Keratinocyte (primary cell): Measurements from ENCODE around the gene CHMP6. TPM values are rescaled to one million over a fixed set of nuclear protein-coding genes. Genes with fewer than 3 reads are reported as not detected.

Source experiments
- DNase-seq: peaks from one replicate; pipeline ENCODE4 v3.0.0-alpha.2; 2011; ENCODE audit warnings: low read depth, missing footprints, low spot score
- FAIRE-seq: peaks from 2 replicates; lab custom pipeline; 2011; peaks lifted over from hg19 to GRCh38; lab: Jason Lieb, UNC
- H2AFZ ChIP-seq: 2 replicates; pipeline ENCODE4 v1.6.0; 2012; ENCODE audit warnings: low read length, control low read depth, inconsistent platforms; ENCODE audit not compliant: control insufficient read depth
- H3K27ac ChIP-seq: 2 replicates; pipeline ENCODE4 v1.5.1; 2011; ENCODE audit warnings: low read length; ENCODE audit not compliant: control insufficient read depth, insufficient read depth
- H3K27me3 ChIP-seq: 3 replicates; pipeline ENCODE4 v1.6.0; 2011; ENCODE audit warnings: low read length; ENCODE audit not compliant: control insufficient read depth, insufficient read depth; ENCODE audit errors: extremely low read depth
- H3K36me3 ChIP-seq, 2 experiments: 2 replicates in 1 of 2; 3 replicates in 1 of 2; pipeline ENCODE4 v1.5.1; 2011; ENCODE audit warnings: low read length in 2 of 2, mild to moderate bottlenecking in 1 of 2; ENCODE audit not compliant: control insufficient read depth in 2 of 2, insufficient read depth in 2 of 2; ENCODE audit errors: extremely low read depth in 1 of 2
- H3K4me1 ChIP-seq: 3 replicates; pipeline ENCODE4 v1.5.1; 2011; ENCODE audit warnings: low read length; ENCODE audit not compliant: control insufficient read depth, insufficient read depth; ENCODE audit errors: extremely low read depth
- H3K4me2 ChIP-seq: 3 replicates; pipeline ENCODE4 v1.6.0; 2011; ENCODE audit warnings: low read depth, low read length; ENCODE audit not compliant: control insufficient read depth, insufficient read depth; ENCODE audit errors: extremely low read depth
- H3K4me3 ChIP-seq, 3 experiments: fragments of 200-600 bp in 1 of 3; sonication (generic) in 1 of 3; 2 replicates in 2 of 3; 3 replicates in 1 of 3; pipeline ENCODE4 v1.5.1; 2011 to 2016; ENCODE audit warnings: low read length in 3 of 3, mild to moderate bottlenecking in 3 of 3, control low read depth in 2 of 3, inconsistent platforms in 1 of 3, low read depth in 1 of 3, mixed read lengths in 1 of 3, mixed run types in 1 of 3, moderate library complexity in 1 of 3; ENCODE audit not compliant: control insufficient read depth in 2 of 3, insufficient read depth in 2 of 3; ENCODE audit errors: extremely low read depth in 1 of 3
- H3K79me2 ChIP-seq: 2 replicates; pipeline ENCODE4 v1.6.0; 2012; ENCODE audit warnings: low read length; ENCODE audit not compliant: control insufficient read depth, insufficient read depth
- H3K9ac ChIP-seq: 3 replicates; pipeline ENCODE4 v1.6.0; 2011; ENCODE audit warnings: low read length; ENCODE audit not compliant: control insufficient read depth, insufficient read depth; ENCODE audit errors: extremely low read depth
- H3K9me1 ChIP-seq: 3 replicates; pipeline ENCODE4 v1.6.0; 2011; ENCODE audit warnings: low read length; ENCODE audit not compliant: control insufficient read depth, insufficient read depth; ENCODE audit errors: extremely low read depth
- H3K9me3 ChIP-seq: 2 replicates; pipeline ENCODE4 v1.5.1; 2012; ENCODE audit warnings: low read depth, low read length; ENCODE audit not compliant: control insufficient read depth
- H4K20me1 ChIP-seq: 3 replicates; pipeline ENCODE4 v1.6.0; 2011; ENCODE audit warnings: low read length; ENCODE audit not compliant: control insufficient read depth, insufficient read depth; ENCODE audit errors: extremely low read depth
- EZH2 ChIP-seq: IDR thresholded peaks from one replicate; pipeline ENCODE4 v1.6.1; 2012; ENCODE audit warnings: inconsistent platforms, mild to moderate bottlenecking, low read length, moderate library complexity
- dilution Hi-C: fragments of 300-500 bp; cut with MboI; formaldehyde crosslinking; loops from one replicate; pipeline ENCODE4 v1.7.0; 2020; ENCODE audit warnings: low sequenced_read_pairs; ENCODE audit not compliant: extremely low pct_ligation_motif_present
- polyA plus RNA-seq, 5 experiments: library from polyadenylated mRNA; depleted of rRNA in 3 of 5; stranded (reverse) in 3 of 5; stranded (forward) in 1 of 5; unstranded in 1 of 5; fragments of >200 nt; gene quantifications; 1 replicate in 1 of 5; 2 replicates in 3 of 5; 3 replicates in 1 of 5; pipeline versions ENCODE4 v1.2.1 to v1.2.3, GENCODE V29; 2011 to 2012; ENCODE audit warnings: missing spikeins in 2 of 5, low read depth in 1 of 5, low replicate concordance in 1 of 5
- TF ChIP-seq, protein P1 (sequence below), 3 experiments: IDR thresholded peaks in 1 of 3; conservative IDR thresholded peaks in 1 of 3; optimal IDR thresholded peaks in 1 of 3; 2 replicates in 2 of 3; 3 replicates in 1 of 3; pipeline versions ENCODE3 to v1.5.1; 2011; ENCODE audit warnings: low read length in 3 of 3, mild to moderate bottlenecking in 3 of 3, moderate library complexity in 2 of 3, control low read depth in 1 of 3, inconsistent platforms in 1 of 3; ENCODE audit not compliant: insufficient read depth in 2 of 3; ENCODE audit errors: extremely low read depth in 1 of 3

CHMP6 gene
- polyA plus RNA-seq, 1 donor (not counting 4 experiments of a cell fraction or from before 2014, with no cell fraction given) = 20.9 TPM

DNA sequence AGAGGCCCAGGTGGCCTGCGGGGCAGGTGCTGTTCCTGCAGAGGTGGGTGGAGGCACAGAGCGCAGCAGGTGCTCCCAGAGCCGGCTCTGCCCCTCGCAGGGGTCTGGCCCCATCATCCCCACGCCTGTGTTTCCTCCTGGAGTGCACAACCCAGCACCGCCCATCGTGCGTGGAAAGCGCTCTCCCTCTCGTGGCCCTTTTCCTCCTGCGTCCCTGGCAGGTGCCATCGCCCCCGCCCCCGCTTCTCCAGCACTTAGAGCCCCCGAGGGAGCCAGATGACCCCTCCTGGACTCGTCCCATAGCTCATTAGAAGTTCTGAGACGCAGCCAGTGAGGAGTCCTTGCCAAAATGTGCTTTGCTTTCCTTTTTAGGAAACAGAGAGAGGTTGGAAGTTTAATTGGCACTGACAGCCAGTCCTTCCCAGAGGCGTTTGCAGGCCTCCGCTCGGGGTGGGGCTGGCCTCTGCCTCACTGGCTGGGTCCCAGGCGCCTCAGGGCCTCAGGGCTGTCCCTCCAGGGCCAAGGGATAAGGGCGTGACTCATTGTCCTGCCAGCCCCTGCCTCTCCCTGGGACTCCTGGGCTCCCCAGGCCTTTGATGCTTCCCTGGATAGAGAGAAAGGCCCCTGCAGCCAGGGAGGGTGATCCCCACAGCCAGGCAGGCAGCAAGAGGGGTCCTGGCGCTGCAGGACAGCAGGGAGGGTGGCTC lies 32.2 kb upstream of the CHMP6 start:
- Histone ChIP-seq H3K79me2 (no peaks in the 10 kb centered on the region), H3K4me1 (no peaks in the 10 kb centered on the region), H3K9me1 (no peaks in the 10 kb centered on the region), H3K9ac (no peak overlapping the region), H4K20me1 (no peaks in the 10 kb centered on the region), H2AFZ (no peak overlapping the region), H3K27ac (no peak overlapping the region), H3K4me2 (no peak overlapping the region), H3K36me3 (peaks cover 0 to 2% of the 10 kb centered on the region in 2 experiments), H3K9me3 (no peaks in the 10 kb centered on the region), H3K27me3 (no peaks in the 10 kb centered on the region), H3K4me3 (no peak overlapping the region)
- dilution Hi-C loops = no loop called here
- FAIRE-seq (no peak), DNase-seq (no peak)
- TF ChIP-seq, protein P1, sequence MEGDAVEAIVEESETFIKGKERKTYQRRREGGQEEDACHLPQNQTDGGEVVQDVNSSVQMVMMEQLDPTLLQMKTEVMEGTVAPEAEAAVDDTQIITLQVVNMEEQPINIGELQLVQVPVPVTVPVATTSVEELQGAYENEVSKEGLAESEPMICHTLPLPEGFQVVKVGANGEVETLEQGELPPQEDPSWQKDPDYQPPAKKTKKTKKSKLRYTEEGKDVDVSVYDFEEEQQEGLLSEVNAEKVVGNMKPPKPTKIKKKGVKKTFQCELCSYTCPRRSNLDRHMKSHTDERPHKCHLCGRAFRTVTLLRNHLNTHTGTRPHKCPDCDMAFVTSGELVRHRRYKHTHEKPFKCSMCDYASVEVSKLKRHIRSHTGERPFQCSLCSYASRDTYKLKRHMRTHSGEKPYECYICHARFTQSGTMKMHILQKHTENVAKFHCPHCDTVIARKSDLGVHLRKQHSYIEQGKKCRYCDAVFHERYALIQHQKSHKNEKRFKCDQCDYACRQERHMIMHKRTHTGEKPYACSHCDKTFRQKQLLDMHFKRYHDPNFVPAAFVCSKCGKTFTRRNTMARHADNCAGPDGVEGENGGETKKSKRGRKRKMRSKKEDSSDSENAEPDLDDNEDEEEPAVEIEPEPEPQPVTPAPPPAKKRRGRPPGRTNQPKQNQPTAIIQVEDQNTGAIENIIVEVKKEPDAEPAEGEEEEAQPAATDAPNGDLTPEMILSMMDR (optimal IDR thresholded peaks at IDR 0.05 in 1 of 3, IDR thresholded peaks at IDR 0.05 in 1 of 3, conservative IDR thresholded peaks at IDR 0.05 in 1 of 3; ENCODE audit: extremely low read depth in 1 of 3, insufficient read depth in 2 of 3, low read length in 3 of 3) = peak in 1 of 3 experiments; percentile 5
- TF ChIP-seq EZH2 = no peak

DNA sequence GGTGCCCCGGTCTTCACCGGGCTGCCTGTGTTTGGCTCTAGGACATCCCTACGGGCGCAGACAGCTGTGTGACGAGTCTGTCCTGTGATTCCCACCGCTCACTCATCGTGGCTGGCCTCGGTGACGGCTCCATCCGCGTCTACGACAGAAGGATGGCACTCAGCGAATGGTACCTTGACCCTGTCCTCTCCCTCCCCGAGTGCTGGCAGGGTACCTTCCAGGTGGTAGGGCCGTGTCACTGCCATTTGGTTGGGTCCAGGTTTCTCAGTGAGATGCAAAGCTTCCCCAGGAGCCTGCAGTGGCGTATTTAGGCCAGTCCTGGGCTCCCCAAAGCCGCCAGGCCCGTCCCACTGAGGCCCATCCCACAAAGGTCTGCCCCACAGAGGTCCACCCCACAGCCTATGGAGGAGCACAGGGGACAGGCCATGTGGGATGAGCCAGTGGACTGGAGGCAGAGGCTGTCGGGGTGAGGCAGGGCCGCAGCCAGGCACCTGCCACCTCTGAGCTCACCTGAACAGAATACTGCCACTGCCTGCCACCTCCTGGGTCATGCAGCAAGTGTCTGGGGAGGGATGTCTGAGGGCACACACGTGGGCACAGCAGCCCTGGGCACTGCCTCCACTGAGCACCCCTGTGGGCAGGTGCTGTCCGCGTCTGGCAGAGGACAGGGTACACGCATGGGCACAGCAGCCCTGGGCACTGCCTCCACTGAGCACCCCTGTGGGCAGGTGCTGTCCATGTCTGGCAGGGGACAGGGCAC lies 31.4 kb upstream of the CHMP6 start:
- Histone ChIP-seq H3K9me1 (no peaks in the 10 kb centered on the region), H3K9ac (no peak overlapping the region), H3K4me1 (no peaks in the 10 kb centered on the region), H3K27me3 (no peaks in the 10 kb centered on the region), H3K9me3 (no peaks in the 10 kb centered on the region), H3K4me3 (no peak overlapping the region), H2AFZ (no peak overlapping the region), H3K4me2 (no peak overlapping the region), H3K36me3 (peaks cover 0 to 2% of the 10 kb centered on the region in 2 experiments), H4K20me1 (no peaks in the 10 kb centered on the region), H3K79me2 (no peaks in the 10 kb centered on the region), H3K27ac (no peak overlapping the region)
- TF ChIP-seq EZH2 = no peak
- TF ChIP-seq, protein P1 (optimal IDR thresholded peaks at IDR 0.05 in 1 of 3, IDR thresholded peaks at IDR 0.05 in 1 of 3, conservative IDR thresholded peaks at IDR 0.05 in 1 of 3; ENCODE audit: extremely low read depth in 1 of 3, insufficient read depth in 2 of 3, low read length in 3 of 3) = no peak
- dilution Hi-C loops = no loop called here
- FAIRE-seq (no peak), DNase-seq (no peak)
